ENCODE measurements around the gene ERGIC3. TPM values are rescaled to one million over a fixed set of nuclear protein-coding genes. Genes with fewer than 3 reads are reported as not detected.

ERGIC3 gene
- polyA plus RNA-seq, 1 donor (not counting 4 experiments of a cell fraction or from before 2014, with no cell fraction given): 201 TPM

DNA sequence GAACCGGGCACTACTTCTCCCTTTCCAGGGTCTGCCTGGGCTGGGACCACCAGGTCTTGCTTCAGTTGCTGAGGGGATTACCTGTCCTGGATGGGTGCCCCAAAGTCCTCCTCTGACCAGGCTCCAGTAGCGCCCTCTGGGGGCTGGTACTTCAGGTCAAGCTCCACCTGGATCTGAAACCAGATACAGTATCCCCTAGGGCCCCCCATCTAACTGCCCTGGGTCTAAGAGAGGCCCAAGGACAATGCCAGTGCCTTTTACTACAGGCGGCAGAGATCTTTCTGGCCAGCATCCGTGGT is 62.5 kb downstream of the ERGIC3 start:
- Histone ChIP-seq H3K9me1 (ENCODE audit: control insufficient read depth, extremely low read depth, insufficient read depth, low read length) (no peaks in the 10 kb centered on the region), H3K27me3 (ENCODE audit: control insufficient read depth, extremely low read depth, insufficient read depth, low read length) (peaks cover 27% of the 10 kb centered on the region), H3K27ac (ENCODE audit: control insufficient read depth, insufficient read depth, low read length) (no peak overlapping the region), H3K9me3 (ENCODE audit: control insufficient read depth, low read depth, low read length) (no peaks in the 10 kb centered on the region), H3K79me2 (ENCODE audit: control insufficient read depth, insufficient read depth, low read length) (no peaks in the 10 kb centered on the region), H2AFZ (ENCODE audit: control insufficient read depth, low read length) (no peak overlapping the region), H3K4me3 (ENCODE audit: control insufficient read depth in 2 of 3, extremely low read depth in 1 of 3, insufficient read depth in 2 of 3, low read depth in 1 of 3, low read length in 3 of 3) (no peak overlapping the region), H4K20me1 (ENCODE audit: control insufficient read depth, extremely low read depth, insufficient read depth, low read length) (no peaks in the 10 kb centered on the region), H3K9ac (ENCODE audit: control insufficient read depth, extremely low read depth, insufficient read depth, low read length) (no peak overlapping the region), H3K4me2 (ENCODE audit: control insufficient read depth, extremely low read depth, insufficient read depth, low read depth, low read length) (no peak overlapping the region), H3K4me1 (ENCODE audit: control insufficient read depth, extremely low read depth, insufficient read depth, low read length) (peaks cover 14% of the 10 kb centered on the region), H3K36me3 (ENCODE audit: control insufficient read depth in 2 of 2, extremely low read depth in 1 of 2, insufficient read depth in 2 of 2, low read length in 2 of 2) (no peaks in the 10 kb centered on the region)
- FAIRE-seq: no peak
- TF ChIP-seq, protein P1, sequence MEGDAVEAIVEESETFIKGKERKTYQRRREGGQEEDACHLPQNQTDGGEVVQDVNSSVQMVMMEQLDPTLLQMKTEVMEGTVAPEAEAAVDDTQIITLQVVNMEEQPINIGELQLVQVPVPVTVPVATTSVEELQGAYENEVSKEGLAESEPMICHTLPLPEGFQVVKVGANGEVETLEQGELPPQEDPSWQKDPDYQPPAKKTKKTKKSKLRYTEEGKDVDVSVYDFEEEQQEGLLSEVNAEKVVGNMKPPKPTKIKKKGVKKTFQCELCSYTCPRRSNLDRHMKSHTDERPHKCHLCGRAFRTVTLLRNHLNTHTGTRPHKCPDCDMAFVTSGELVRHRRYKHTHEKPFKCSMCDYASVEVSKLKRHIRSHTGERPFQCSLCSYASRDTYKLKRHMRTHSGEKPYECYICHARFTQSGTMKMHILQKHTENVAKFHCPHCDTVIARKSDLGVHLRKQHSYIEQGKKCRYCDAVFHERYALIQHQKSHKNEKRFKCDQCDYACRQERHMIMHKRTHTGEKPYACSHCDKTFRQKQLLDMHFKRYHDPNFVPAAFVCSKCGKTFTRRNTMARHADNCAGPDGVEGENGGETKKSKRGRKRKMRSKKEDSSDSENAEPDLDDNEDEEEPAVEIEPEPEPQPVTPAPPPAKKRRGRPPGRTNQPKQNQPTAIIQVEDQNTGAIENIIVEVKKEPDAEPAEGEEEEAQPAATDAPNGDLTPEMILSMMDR (optimal IDR thresholded peaks at IDR 0.05 in 1 of 3, IDR thresholded peaks at IDR 0.05 in 1 of 3, conservative IDR thresholded peaks at IDR 0.05 in 1 of 3; ENCODE audit: extremely low read depth in 1 of 3, insufficient read depth in 2 of 3, low read length in 3 of 3): peak; percentile 41 to 60 (median 51)
- no peak for TF ChIP-seq EZH2 (IDR thresholded peaks at IDR 0.05; ENCODE audit: low read length)
- dilution Hi-C loops (cut with MboI; ENCODE audit: extremely low pct_ligation_motif_present, low sequenced_read_pairs): no loop called here
- no peak for DNase-seq (ENCODE audit: low read depth, low spot score)

DNA sequence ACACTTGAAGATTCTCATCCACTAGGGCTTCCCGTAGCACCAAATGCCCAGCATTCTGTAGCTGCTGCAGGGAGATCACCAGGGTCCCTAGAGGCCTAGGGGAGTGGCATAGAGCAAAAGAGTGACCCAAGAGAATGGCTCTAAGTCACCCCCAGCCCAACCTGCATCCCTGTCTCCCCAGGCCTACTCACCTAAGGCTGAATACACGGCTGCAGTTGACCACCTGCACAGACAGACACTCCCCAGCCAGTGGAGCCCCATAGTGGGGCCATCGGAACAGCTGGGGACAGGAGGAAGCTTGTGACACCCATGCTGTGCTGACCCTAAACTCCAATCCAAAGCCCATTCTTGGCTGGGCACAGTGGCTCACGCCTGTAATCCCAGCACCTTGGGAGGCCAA is 64.2 kb downstream of the ERGIC3 start:
- Histone ChIP-seq H3K4me3 (ENCODE audit: control insufficient read depth in 2 of 3, extremely low read depth in 1 of 3, insufficient read depth in 2 of 3, low read depth in 1 of 3, low read length in 3 of 3) (no peak overlapping the region), H3K79me2 (ENCODE audit: control insufficient read depth, insufficient read depth, low read length) (no peaks in the 10 kb centered on the region), H3K27ac (ENCODE audit: control insufficient read depth, insufficient read depth, low read length) (no peak overlapping the region), H3K36me3 (ENCODE audit: control insufficient read depth in 2 of 2, extremely low read depth in 1 of 2, insufficient read depth in 2 of 2, low read length in 2 of 2) (no peaks in the 10 kb centered on the region), H3K9ac (ENCODE audit: control insufficient read depth, extremely low read depth, insufficient read depth, low read length) (no peak overlapping the region), H3K4me1 (ENCODE audit: control insufficient read depth, extremely low read depth, insufficient read depth, low read length) (peaks cover 11% of the 10 kb centered on the region), H3K4me2 (ENCODE audit: control insufficient read depth, extremely low read depth, insufficient read depth, low read depth, low read length) (no peak overlapping the region), H3K9me3 (ENCODE audit: control insufficient read depth, low read depth, low read length) (no peaks in the 10 kb centered on the region), H2AFZ (ENCODE audit: control insufficient read depth, low read length) (no peak overlapping the region), H4K20me1 (ENCODE audit: control insufficient read depth, extremely low read depth, insufficient read depth, low read length) (no peaks in the 10 kb centered on the region), H3K27me3 (ENCODE audit: control insufficient read depth, extremely low read depth, insufficient read depth, low read length) (peaks cover 11% of the 10 kb centered on the region), H3K9me1 (ENCODE audit: control insufficient read depth, extremely low read depth, insufficient read depth, low read length) (no peaks in the 10 kb centered on the region)
- FAIRE-seq (no peak), DNase-seq (ENCODE audit: low read depth, low spot score) (no peak)
- TF ChIP-seq, protein P1 (optimal IDR thresholded peaks at IDR 0.05 in 1 of 3, IDR thresholded peaks at IDR 0.05 in 1 of 3, conservative IDR thresholded peaks at IDR 0.05 in 1 of 3; ENCODE audit: extremely low read depth in 1 of 3, insufficient read depth in 2 of 3, low read length in 3 of 3): no peak
- no peak for TF ChIP-seq EZH2 (IDR thresholded peaks at IDR 0.05; ENCODE audit: low read length)
- dilution Hi-C loops (cut with MboI; ENCODE audit: extremely low pct_ligation_motif_present, low sequenced_read_pairs): no loop called here

Small RNAs within 50 kb of the gene (small RNA-seq; reads per million reads assigned to genes)
- gene RPL37P1 (ENCODE audit: insufficient read length in 3 of 3, low read depth in 3 of 3, low replicate concordance in 1 of 3): 0 reads per million in 3 experiments

Other genes starting within 250 kb of the ERGIC3 start
- 12.4 to 23.0 TPM (median 12.6 TPM) in 3 replicates for gene FAM83C, start 249.7 kb upstream of the ERGIC3 start, polyA plus RNA-seq
- 24.4 to 38.8 TPM (median 38.5 TPM) in 3 replicates for gene UQCC1, start 130.1 kb upstream of the ERGIC3 start, polyA plus RNA-seq
- gene GDF5, start 103.8 kb upstream of the ERGIC3 start, polyA plus RNA-seq: 0.06 to 0.12 TPM (median 0.07 TPM) in 3 replicates
- 4.1 to 8.1 TPM (median 5.8 TPM) in 3 replicates for gene CEP250, start 86.5 kb upstream of the ERGIC3 start, polyA plus RNA-seq
- gene C20orf173, start 12.4 kb upstream of the ERGIC3 start, polyA plus RNA-seq: not detected in 3 replicates
- gene SPAG4, start 73.8 kb downstream of the ERGIC3 start, polyA plus RNA-seq: 0.93 to 1.9 TPM (median 1.3 TPM) in 3 replicates
- 95.3 to 171 TPM (median 111 TPM) in 3 replicates for gene CPNE1, start 122.8 kb downstream of the ERGIC3 start, polyA plus RNA-seq
- gene RBM12, start 122.8 kb downstream of the ERGIC3 start, polyA plus RNA-seq: 79.6 to 105 TPM (median 98.9 TPM) in 3 replicates
- gene NFS1, start 157.3 kb downstream of the ERGIC3 start, polyA plus RNA-seq: 38.9 to 42.4 TPM (median 39.6 TPM) in 3 replicates
- gene ROMO1, start 157.3 kb downstream of the ERGIC3 start, polyA plus RNA-seq: 195 to 348 TPM (median 302 TPM) in 3 replicates
- gene RBM39, start 200.2 kb downstream of the ERGIC3 start, polyA plus RNA-seq: 37.4 to 146 TPM (median 139 TPM) in 3 replicates
- gene PHF20, start 229.9 kb downstream of the ERGIC3 start, polyA plus RNA-seq: 23.2 to 31.9 TPM (median 27.6 TPM) in 3 replicates

All from keratinocyte (primary cell).